A549 (cell line): ENCODE measurements around the gene GRHL3.

Source experiments
- CTCF ChIP-seq: fragments of >200 bp; sonication (Bioruptor Twin); formaldehyde crosslinking; IDR thresholded peaks from 3 replicates; pipeline ENCODE4 v1.5.1; 2016
- KDM1A ChIP-seq: fragments of 200-600 bp; sonication (generic); IDR thresholded peaks from 2 replicates; pipeline ENCODE4 v1.6.1; 2016; ENCODE audit warnings: low read depth, mild to moderate bottlenecking
- PBX3 ChIP-seq: IDR thresholded peaks from 2 replicates; pipeline ENCODE4 v1.6.1; 2012
- POLR2A ChIP-seq: IDR thresholded peaks from 2 replicates; pipeline ENCODE4 v1.6.1; 2012; ENCODE audit warnings: mild to moderate bottlenecking, low read length
- RAD21 ChIP-seq, 2 experiments: fragments of >200 bp in 1 of 2; sonication (Bioruptor Twin) in 1 of 2; formaldehyde crosslinking in 1 of 2; IDR thresholded peaks in 1 of 2; conservative IDR thresholded peaks in 1 of 2; 2 replicates in 1 of 2; 3 replicates in 1 of 2; pipeline ENCODE4 v1.6.1; 2012 to 2018; ENCODE audit warnings: inconsistent platforms in 1 of 2
- ZC3H11A ChIP-seq: fragments of 450-650 bp; IDR thresholded peaks from 2 replicates; pipeline ENCODE4 v1.6.1; 2014; ENCODE audit warnings: antibody characterized with exemption, mild to moderate bottlenecking

GRCh38 chr1:24297852-24298232, 21.3 kb upstream of the GRHL3 start:
- no peak for TF ChIP-seq KDM1A
- no peak for TF ChIP-seq POLR2A
- no peak for TF ChIP-seq CTCF
- no peak for TF ChIP-seq RAD21 (conservative IDR thresholded peaks at IDR 0.05 in 1 of 2, IDR thresholded peaks at IDR 0.05 in 1 of 2)
- TF ChIP-seq ZC3H11A = no peak
- TF ChIP-seq PBX3 = no peak
